ENCODE measurements around the gene F13B. TPM values are rescaled to one million over a fixed set of nuclear protein-coding genes. Genes with fewer than 3 reads are reported as not detected.

F13B gene
- total and polyA plus RNA-seq, 2 of the 4 experiments (the other 2 are of a cell fraction): not detected

DNA sequence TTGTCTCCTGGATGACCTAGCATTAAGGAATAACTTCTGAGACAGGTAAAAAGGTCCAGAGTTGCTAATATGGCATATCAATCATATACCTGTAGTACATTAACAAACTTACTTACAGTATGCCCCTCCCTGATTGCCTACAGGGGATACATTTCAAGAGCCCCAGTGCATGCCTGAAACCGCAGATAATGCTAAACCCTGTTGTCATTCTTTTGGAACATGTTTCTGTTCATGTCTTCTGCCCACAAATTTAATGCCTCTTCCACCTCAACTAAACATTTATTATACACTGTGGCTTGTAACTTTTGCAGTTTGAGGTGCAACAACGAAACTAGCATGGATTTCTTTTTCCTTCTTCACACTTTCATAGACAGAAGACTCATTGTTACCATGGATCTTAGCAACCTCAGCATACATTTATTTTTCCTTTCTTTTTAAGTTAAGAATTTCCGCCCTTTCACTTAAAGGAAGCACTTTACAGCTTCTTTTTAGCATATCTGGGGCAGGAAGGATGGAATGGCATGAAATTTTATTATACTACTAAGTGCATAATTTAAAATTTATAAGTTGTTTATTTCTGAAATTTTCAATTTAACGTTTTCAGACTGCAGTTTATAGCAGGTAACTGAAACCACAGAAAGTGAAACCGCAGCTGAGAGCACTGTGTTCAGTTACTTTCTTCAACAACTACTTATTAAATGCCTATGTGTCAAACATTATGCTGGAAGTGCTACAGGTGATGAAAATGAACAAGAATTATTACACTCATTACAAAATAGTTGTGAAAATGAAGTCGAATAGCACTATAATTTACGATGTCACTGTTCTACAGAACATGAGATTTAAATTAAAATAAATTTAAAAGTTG, 25.3 kb downstream of the F13B start:
- ChIA-PET CTCF (no interaction called here), POLR2A (ENCODE audit: unreplicated experiment) (no interaction called here)
- Histone ChIP-seq H3K36me3 (ENCODE audit: control insufficient read depth, insufficient read depth, low read length) (no peaks in the 10 kb centered on the region), H2AK9ac (replicated peaks; ENCODE audit: low read depth, low read length, poor library complexity) (no peak overlapping the region), H3K56ac (ENCODE audit: extremely low read depth, insufficient read depth, low read length) (no peak overlapping the region), H3K79me1 (ENCODE audit: low read depth in 1 of 2, low read length in 2 of 2) (no peaks in the 10 kb centered on the region), H4K8ac (ENCODE audit: low read depth in 2 of 2, low read length in 2 of 2) (no peak overlapping the region), H3K9ac (ENCODE audit: low read depth, low read length) (no peak overlapping the region), H2BK120ac (ENCODE audit: low read depth, low read length) (no peak overlapping the region), H4K5ac (ENCODE audit: low read depth, low read length) (no peak overlapping the region), H3K9me3 (ENCODE audit: control insufficient read depth, insufficient read depth, low read length) (no peaks in the 10 kb centered on the region), H3K27ac (ENCODE audit: insufficient read depth, low read length) (no peak overlapping the region), H4K91ac (ENCODE audit: insufficient read depth, low read depth, low read length) (no peak overlapping the region), H3K4ac (ENCODE audit: low read depth, low read length) (no peak overlapping the region), H2AFZ (replicated peaks; ENCODE audit: low read length, poor library complexity) (no peak overlapping the region), H3K23ac (ENCODE audit: low read depth, low read length) (no peak overlapping the region), H3K27me3 (ENCODE audit: control insufficient read depth, insufficient read depth, low read length) (no peaks in the 10 kb centered on the region), H2AK5ac (ENCODE audit: low read depth, low read length) (no peak overlapping the region), H3K4me1 (ENCODE audit: control insufficient read depth, insufficient read depth, low read length) (no peaks in the 10 kb centered on the region), H3K4me3 (ENCODE audit: insufficient read depth, low read depth, low read length) (no peak overlapping the region), H2BK20ac (ENCODE audit: low read depth, low read length) (no peak overlapping the region), H3K14ac (replicated peaks; ENCODE audit: low read depth, low read length) (no peak overlapping the region), H3K4me2 (ENCODE audit: low read depth, low read length) (no peak overlapping the region), H2BK5ac (ENCODE audit: low read depth, low read length, poor library complexity, severe bottlenecking) (no peak overlapping the region), H2BK15ac (ENCODE audit: low read depth, low read length) (no peak overlapping the region), H3K18ac (ENCODE audit: low read depth, low read length) (no peak overlapping the region), H4K20me1 (ENCODE audit: insufficient read depth, low read length) (no peaks in the 10 kb centered on the region), H3K9me1 (ENCODE audit: insufficient read depth, low read length) (no peaks in the 10 kb centered on the region)
- intact Hi-C loops (cut with micrococcal nuclease): no loop called here
- no peak for ATAC-seq (ENCODE audit: low read depth)
- no TSS peak for BruUV-seq (replicated peaks)
- dilution Hi-C loops (cut with HindIII; ENCODE audit: low sequenced_read_pairs, unreplicated experiment): no loop called here
- no peak for DNase-seq
- no CpG with 5 or more reads among the region's 7 CpGs for WGBS, 2 experiments (ENCODE audit: extremely low coverage in 2 of 2, insufficient read length in 1 of 2)
- no peak for TF ChIP-seq CHD1 (IDR thresholded peaks at IDR 0.05; ENCODE audit: low read depth, low read length)
- in situ Hi-C loops (cut with MboI; ENCODE audit: low sequenced_read_pairs): no loop called here
